Neural cell (in vitro differentiated cells): ENCODE data around the gene CFAP43. TPM values are rescaled to one million over a fixed set of nuclear protein-coding genes. Genes with fewer than 3 reads are reported as not detected.

Source experiments
- H2AFZ ChIP-seq: fragments of 200-600, 300-800 bp; sonication (generic), shearing (Covaris generic); 2 replicates; pipeline ENCODE4 v1.6.0; 2014; ENCODE audit warnings: low read depth, mild to moderate bottlenecking, antibody characterized with exemption, low read length, moderate library complexity
- H3F3A ChIP-seq: fragments of 200-600 bp; shearing (Covaris generic); 2 replicates; pipeline ENCODE4 v1.6.1; 2016; ENCODE audit warnings: mild to moderate bottlenecking, moderate library complexity, mixed read lengths, antibody characterized with exemption, low read length; ENCODE audit not compliant: insufficient read depth, poor library complexity, severe bottlenecking
- H3K27ac ChIP-seq: fragments of 200-600, 300-800 bp; sonication (generic), shearing (Covaris generic); 2 replicates; pipeline ENCODE4 v1.5.1; 2014; ENCODE audit warnings: mild to moderate bottlenecking, low read length, moderate library complexity
- H3K27me3 ChIP-seq: fragments of 300-800, 200-600 bp; sonication (generic), shearing (Covaris generic); 2 replicates; pipeline ENCODE4 v1.6.0; 2014; ENCODE audit warnings: mild to moderate bottlenecking, low read depth, low read length, moderate library complexity; ENCODE audit not compliant: insufficient read depth
- H3K36me3 ChIP-seq: fragments of 300-800, 200-600 bp; sonication (generic), shearing (Covaris generic); 2 replicates; pipeline ENCODE4 v1.5.1; 2014; ENCODE audit warnings: mild to moderate bottlenecking, antibody characterized with exemption, low read length, moderate library complexity; ENCODE audit not compliant: insufficient read depth
- H3K4me2 ChIP-seq: fragments of 300-800, 200-600 bp; sonication (generic), shearing (Covaris generic); 2 replicates; pipeline ENCODE4 v1.6.0; 2014; ENCODE audit warnings: mild to moderate bottlenecking, low read length
- H3K4me3 ChIP-seq: fragments of 300-800, 200-600 bp; sonication (generic), shearing (Covaris generic); 2 replicates; pipeline ENCODE4 v1.5.1; 2014; ENCODE audit warnings: mild to moderate bottlenecking, low read length, moderate library complexity
- H3K79me2 ChIP-seq: fragments of 200-600 bp; shearing (Covaris generic); replicated peaks from 2 replicates; pipeline ENCODE4 v1.6.0; 2014; ENCODE audit warnings: mild to moderate bottlenecking, low read length, moderate library complexity; ENCODE audit not compliant: insufficient read depth
- H3K9ac ChIP-seq: fragments of 300-800, 200-600 bp; sonication (generic), shearing (Covaris generic); 2 replicates; pipeline ENCODE4 v1.6.1; 2016; ENCODE audit warnings: mild to moderate bottlenecking, low read length, mixed read lengths
- H3K9me2 ChIP-seq: fragments of 200-600 bp; shearing (Covaris generic); 2 replicates; pipeline ENCODE4 v1.6.1; 2016; ENCODE audit warnings: mild to moderate bottlenecking, low read length, mixed read lengths; ENCODE audit not compliant: insufficient read depth
- H3K9me3 ChIP-seq: fragments of 200-600, 300-800 bp; sonication (generic), shearing (Covaris generic); 2 replicates; pipeline ENCODE4 v1.6.1; 2016; ENCODE audit warnings: mild to moderate bottlenecking, mixed run types, low read length, moderate library complexity, mixed read lengths
- H4K20me1 ChIP-seq: fragments of 200-600 bp; shearing (Covaris generic); 2 replicates; pipeline ENCODE4 v1.6.1; 2016; ENCODE audit warnings: mild to moderate bottlenecking, mixed run types; ENCODE audit not compliant: insufficient read depth
- EP300 ChIP-seq: fragments of 450-650 bp; conservative IDR thresholded peaks from 2 replicates; pipeline ENCODE4 v1.6.1; 2014; ENCODE audit warnings: antibody characterized with exemption, mild to moderate bottlenecking, moderate library complexity; ENCODE audit not compliant: poor library complexity, severe bottlenecking
- EZH2 ChIP-seq: fragments of 200-600, 300-800 bp; shearing (Covaris generic), sonication (generic); IDR thresholded peaks from 2 replicates; pipeline ENCODE4 v1.6.1; 2014; ENCODE audit warnings: antibody characterized with exemption, low read length, borderline replicate concordance, mild to moderate bottlenecking; ENCODE audit not compliant: insufficient read depth, poor library complexity, severe bottlenecking
- MXI1 ChIP-seq: fragments of 450-650 bp; conservative IDR thresholded peaks from 2 replicates; pipeline ENCODE4 v1.6.1; 2014; ENCODE audit warnings: antibody characterized with exemption, mild to moderate bottlenecking; ENCODE audit not compliant: poor library complexity, severe bottlenecking
- POLR2AphosphoS5 ChIP-seq: IDR thresholded peaks from 2 replicates; pipeline ENCODE4 v1.6.1; 2012
- RAD21 ChIP-seq: fragments of 450-650 bp; conservative IDR thresholded peaks from 2 replicates; pipeline ENCODE4 v1.6.1; 2014; ENCODE audit warnings: antibody characterized with exemption, mild to moderate bottlenecking, moderate library complexity
- SMC3 ChIP-seq: fragments of 450-650 bp; conservative IDR thresholded peaks from 2 replicates; pipeline ENCODE4 v1.6.1; 2014; ENCODE audit warnings: antibody characterized with exemption, mild to moderate bottlenecking, moderate library complexity; ENCODE audit not compliant: poor library complexity
- TAF1 ChIP-seq: IDR thresholded peaks from 2 replicates; pipeline ENCODE4 v1.6.1; 2012; ENCODE audit warnings: low read depth
- polyA plus RNA-seq: library from polyadenylated mRNA; depleted of rRNA; stranded (reverse); fragments of >200 nt; gene quantifications from 2 replicates; pipeline ENCODE4 v1.2.3, GENCODE V29; 2014
- TF ChIP-seq, protein P1 (sequence below): fragments of 450-650 bp; IDR thresholded peaks from 2 replicates; pipeline ENCODE4 v1.5.1; 2014; ENCODE audit warnings: antibody characterized with exemption, mild to moderate bottlenecking, moderate library complexity; ENCODE audit not compliant: poor library complexity, severe bottlenecking
- TF ChIP-seq, protein P2 (sequence below): IDR thresholded peaks from 2 replicates; pipeline ENCODE4 v1.6.1; 2012; ENCODE audit warnings: borderline replicate concordance

Gene CFAP43
- polyA plus RNA-seq, 1 donor from 2014 or later = 5.0 TPM

DNA sequence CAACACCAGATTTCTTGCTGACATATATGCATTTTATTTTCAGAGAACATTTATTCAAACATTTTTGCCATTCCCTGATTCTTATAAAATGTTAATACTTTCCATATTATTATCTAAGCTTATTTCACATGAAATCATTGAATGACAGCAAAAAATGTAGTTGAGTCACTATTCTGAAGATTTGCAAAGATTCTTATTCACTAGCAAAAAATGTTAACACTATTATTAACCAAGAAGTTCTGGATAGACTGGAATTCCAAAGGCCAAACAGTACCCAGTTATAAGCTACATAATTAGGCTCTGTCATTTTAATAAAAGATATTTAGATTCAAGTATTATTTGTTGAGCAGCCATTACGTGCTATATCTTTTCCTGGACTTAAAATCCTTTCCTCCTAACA lies 41.1 kb upstream of the CFAP43 start:
- no peaks in the 10 kb centered on the region for H3K9me3 ChIP-seq
- no peaks in the 10 kb centered on the region for H4K20me1 ChIP-seq
- H3K27ac ChIP-seq = no peak overlapping the region
- H3K79me2 ChIP-seq = peaks cover 2% of the 10 kb centered on the region
- no peaks in the 10 kb centered on the region for H3K9me2 ChIP-seq
- no peak overlapping the region for H3K9ac ChIP-seq
- peaks cover 14% of the 10 kb centered on the region for H3K27me3 ChIP-seq
- TF ChIP-seq MXI1 = no peak
- H3K36me3 ChIP-seq = no peaks in the 10 kb centered on the region
- no peaks in the 10 kb centered on the region for H3F3A ChIP-seq
- no peak overlapping the region for H3K4me2 ChIP-seq
- no peak overlapping the region for H2AFZ ChIP-seq
- H3K4me3 ChIP-seq = no peak overlapping the region

DNA sequence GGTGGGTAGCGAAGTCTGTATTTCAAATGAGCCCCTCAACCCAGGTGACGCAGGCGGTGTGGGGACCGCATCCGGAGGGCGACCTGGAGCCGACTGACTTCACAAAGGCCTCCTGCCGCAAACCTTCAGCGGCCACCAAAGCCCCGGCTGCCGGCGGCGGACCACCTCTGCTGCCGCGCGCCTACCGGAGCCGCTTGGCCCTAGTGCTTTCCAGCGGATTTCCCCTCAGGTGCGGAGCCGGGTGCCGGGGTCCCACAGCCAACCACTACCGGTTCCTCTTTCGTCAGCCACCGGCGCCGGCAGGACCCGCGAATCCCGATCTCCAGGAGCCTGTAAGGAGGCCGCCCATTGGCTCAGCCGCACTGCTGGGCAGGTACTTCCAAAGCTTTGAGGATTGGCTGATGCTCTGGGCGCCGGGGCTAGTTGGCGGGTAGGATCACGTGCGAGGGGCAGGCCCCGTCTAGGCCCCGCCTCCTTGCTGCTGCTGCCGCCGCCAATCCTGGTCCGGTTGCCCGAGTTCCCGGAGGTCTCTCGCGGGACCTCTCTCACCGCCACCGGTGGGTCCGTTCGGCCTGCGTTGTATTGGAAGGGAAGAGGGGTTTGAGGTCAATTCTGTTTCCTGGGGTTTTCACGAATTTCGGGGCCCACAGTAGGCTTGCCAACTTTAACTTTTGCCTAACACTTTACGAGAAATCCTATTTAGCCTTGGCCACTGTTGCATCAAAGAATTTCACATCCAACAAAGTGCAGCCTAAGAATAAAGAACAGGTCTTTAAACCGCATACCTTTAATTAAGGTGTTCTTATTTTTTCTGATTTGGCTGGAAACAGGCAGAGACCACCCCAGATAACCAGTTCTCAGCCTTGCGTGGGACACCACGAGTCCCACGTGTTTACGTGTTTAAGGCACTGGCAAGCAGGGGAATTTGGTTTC lies 36.8 kb upstream of the CFAP43 start, which contains the start of gene GSTO2:
GSTO2 (plus strand) TSS at position 472 of the 933 bp plus-strand sequence. CDS start 5,732 bp downstream, outside the sequence.
- Histone ChIP-seq H3K4me3 (peak within 1 kb of the TSS; percentile 69), H3F3A (no peaks in the 10 kb centered on the region), H4K20me1 (no peaks in the 10 kb centered on the region), H3K79me2 (peaks cover 18% of the 10 kb centered on the region), H3K27me3 (peaks cover 1% of the 10 kb centered on the region), H3K27ac (peak within 1 kb of the TSS; percentile 77), H3K9me2 (no peaks in the 10 kb centered on the region), H3K9ac (peak within 1 kb of the TSS; percentile 75), H3K4me2 (peak within 1 kb of the TSS; percentile 92), H3K36me3 (no peaks in the 10 kb centered on the region), H2AFZ (peak within 1 kb of the TSS; percentile 99), H3K9me3 (no peaks in the 10 kb centered on the region)
- TF ChIP-seq RAD21 (peak; percentile 17), EP300 (peak; percentile 50), SMC3 (peak; percentile 32), MXI1 (peak; percentile 84), TAF1 (peak; percentile 70), POLR2AphosphoS5 (peak; percentile 67), EZH2 (no peak)
- TF ChIP-seq, protein P1, sequence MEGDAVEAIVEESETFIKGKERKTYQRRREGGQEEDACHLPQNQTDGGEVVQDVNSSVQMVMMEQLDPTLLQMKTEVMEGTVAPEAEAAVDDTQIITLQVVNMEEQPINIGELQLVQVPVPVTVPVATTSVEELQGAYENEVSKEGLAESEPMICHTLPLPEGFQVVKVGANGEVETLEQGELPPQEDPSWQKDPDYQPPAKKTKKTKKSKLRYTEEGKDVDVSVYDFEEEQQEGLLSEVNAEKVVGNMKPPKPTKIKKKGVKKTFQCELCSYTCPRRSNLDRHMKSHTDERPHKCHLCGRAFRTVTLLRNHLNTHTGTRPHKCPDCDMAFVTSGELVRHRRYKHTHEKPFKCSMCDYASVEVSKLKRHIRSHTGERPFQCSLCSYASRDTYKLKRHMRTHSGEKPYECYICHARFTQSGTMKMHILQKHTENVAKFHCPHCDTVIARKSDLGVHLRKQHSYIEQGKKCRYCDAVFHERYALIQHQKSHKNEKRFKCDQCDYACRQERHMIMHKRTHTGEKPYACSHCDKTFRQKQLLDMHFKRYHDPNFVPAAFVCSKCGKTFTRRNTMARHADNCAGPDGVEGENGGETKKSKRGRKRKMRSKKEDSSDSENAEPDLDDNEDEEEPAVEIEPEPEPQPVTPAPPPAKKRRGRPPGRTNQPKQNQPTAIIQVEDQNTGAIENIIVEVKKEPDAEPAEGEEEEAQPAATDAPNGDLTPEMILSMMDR = peak; percentile 30
- TF ChIP-seq, protein P2, sequence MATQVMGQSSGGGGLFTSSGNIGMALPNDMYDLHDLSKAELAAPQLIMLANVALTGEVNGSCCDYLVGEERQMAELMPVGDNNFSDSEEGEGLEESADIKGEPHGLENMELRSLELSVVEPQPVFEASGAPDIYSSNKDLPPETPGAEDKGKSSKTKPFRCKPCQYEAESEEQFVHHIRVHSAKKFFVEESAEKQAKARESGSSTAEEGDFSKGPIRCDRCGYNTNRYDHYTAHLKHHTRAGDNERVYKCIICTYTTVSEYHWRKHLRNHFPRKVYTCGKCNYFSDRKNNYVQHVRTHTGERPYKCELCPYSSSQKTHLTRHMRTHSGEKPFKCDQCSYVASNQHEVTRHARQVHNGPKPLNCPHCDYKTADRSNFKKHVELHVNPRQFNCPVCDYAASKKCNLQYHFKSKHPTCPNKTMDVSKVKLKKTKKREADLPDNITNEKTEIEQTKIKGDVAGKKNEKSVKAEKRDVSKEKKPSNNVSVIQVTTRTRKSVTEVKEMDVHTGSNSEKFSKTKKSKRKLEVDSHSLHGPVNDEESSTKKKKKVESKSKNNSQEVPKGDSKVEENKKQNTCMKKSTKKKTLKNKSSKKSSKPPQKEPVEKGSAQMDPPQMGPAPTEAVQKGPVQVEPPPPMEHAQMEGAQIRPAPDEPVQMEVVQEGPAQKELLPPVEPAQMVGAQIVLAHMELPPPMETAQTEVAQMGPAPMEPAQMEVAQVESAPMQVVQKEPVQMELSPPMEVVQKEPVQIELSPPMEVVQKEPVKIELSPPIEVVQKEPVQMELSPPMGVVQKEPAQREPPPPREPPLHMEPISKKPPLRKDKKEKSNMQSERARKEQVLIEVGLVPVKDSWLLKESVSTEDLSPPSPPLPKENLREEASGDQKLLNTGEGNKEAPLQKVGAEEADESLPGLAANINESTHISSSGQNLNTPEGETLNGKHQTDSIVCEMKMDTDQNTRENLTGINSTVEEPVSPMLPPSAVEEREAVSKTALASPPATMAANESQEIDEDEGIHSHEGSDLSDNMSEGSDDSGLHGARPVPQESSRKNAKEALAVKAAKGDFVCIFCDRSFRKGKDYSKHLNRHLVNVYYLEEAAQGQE = peak; percentile 74
